Neural progenitor cell (in vitro differentiated cells): Measurements from ENCODE around the gene KCNIP1.

ENCODE experiments used
- CTCF ChIP-seq: fragments of 200-600 bp; sonication (generic); IDR thresholded peaks from 2 replicates; pipeline ENCODE4 v1.5.1; 2017; ENCODE audit warnings: antibody characterized with exemption, mild to moderate bottlenecking
- EZH2 ChIP-seq: fragments of 200-600 bp; sonication (generic); IDR thresholded peaks from 2 replicates; pipeline ENCODE4 v1.6.1; 2017; ENCODE audit warnings: antibody characterized with exemption, mild to moderate bottlenecking, moderate library complexity

- TF ChIP-seq CTCF (no peak), EZH2 (no peak)
Measured at GRCh38 chr5:170761708-170762066, 257.9 kb downstream of the KCNIP1 start.
